Astrocyte (in vitro differentiated cells and primary cell): ENCODE measurements around the gene FRY. TPM values are rescaled to one million over a fixed set of nuclear protein-coding genes. Genes with fewer than 3 reads are reported as not detected.

ENCODE experiments used
- DNase-seq: peaks from one replicate; pipeline ENCODE4 v3.0.0-alpha.2; 2010; ENCODE audit warnings: low read depth
- FAIRE-seq: peaks from 2 replicates; lab custom pipeline; 2011; peaks lifted over from hg19 to GRCh38; lab: Jason Lieb, UNC
- H2AFZ ChIP-seq: 2 replicates; pipeline ENCODE4 v1.6.0; 2012; ENCODE audit warnings: low read depth, low read length, inconsistent platforms
- H3K27ac ChIP-seq: 2 replicates; pipeline ENCODE4 v1.5.1; 2011; ENCODE audit warnings: low read depth, low read length, inconsistent platforms
- H3K27me3 ChIP-seq: 2 replicates; pipeline ENCODE4 v1.6.0; 2011; ENCODE audit warnings: low read length, inconsistent platforms; ENCODE audit not compliant: insufficient read depth
- H3K36me3 ChIP-seq: 2 replicates; pipeline ENCODE4 v1.5.1; 2011; ENCODE audit warnings: low read length, inconsistent platforms; ENCODE audit not compliant: insufficient read depth
- H3K4me1 ChIP-seq: 2 replicates; pipeline ENCODE4 v1.5.1; 2011; ENCODE audit warnings: low read length, inconsistent platforms; ENCODE audit not compliant: insufficient read depth
- H3K4me2 ChIP-seq: 2 replicates; pipeline ENCODE4 v1.6.0; 2012; ENCODE audit warnings: low read length, inconsistent platforms
- H3K4me3 ChIP-seq: 2 replicates; pipeline ENCODE4 v1.5.1; 2011; ENCODE audit warnings: low read depth, mild to moderate bottlenecking, low read length, inconsistent platforms; ENCODE audit not compliant: insufficient read depth
- H3K79me2 ChIP-seq: 2 replicates; pipeline ENCODE4 v1.6.0; 2012; ENCODE audit warnings: mild to moderate bottlenecking, low read length, inconsistent platforms; ENCODE audit not compliant: insufficient read depth
- H3K9ac ChIP-seq: 2 replicates; pipeline ENCODE4 v1.6.0; 2012; ENCODE audit warnings: mild to moderate bottlenecking, low read length, inconsistent platforms
- H3K9me3 ChIP-seq: 2 replicates; pipeline ENCODE4 v1.5.1; 2012; ENCODE audit warnings: low read depth, mild to moderate bottlenecking, low read length, inconsistent platforms; ENCODE audit not compliant: insufficient read depth
- H4K20me1 ChIP-seq: 2 replicates; pipeline ENCODE4 v1.6.0; 2012; ENCODE audit warnings: low read length, inconsistent platforms; ENCODE audit not compliant: insufficient read depth
- H3K27ac Mint-ChIP-seq: one replicate; pipeline ENCODE4 v1.8.0; 2021; ENCODE audit warnings: mild to moderate bottlenecking, mixed read lengths; ENCODE audit not compliant: unreplicated experiment
- H3K27me3 Mint-ChIP-seq: one replicate; pipeline ENCODE4 v1.8.0; 2021; ENCODE audit warnings: low read depth, mixed read lengths; ENCODE audit not compliant: unreplicated experiment
- H3K36me3 Mint-ChIP-seq: one replicate; pipeline ENCODE4 v1.8.0; 2021; ENCODE audit warnings: low read depth, mixed read lengths; ENCODE audit not compliant: unreplicated experiment
- H3K4me1 Mint-ChIP-seq: one replicate; pipeline ENCODE4 v1.8.0; 2021; ENCODE audit warnings: low read depth, mixed read lengths; ENCODE audit not compliant: unreplicated experiment
- H3K4me3 Mint-ChIP-seq: one replicate; pipeline ENCODE4 v1.8.0; 2021; ENCODE audit warnings: mild to moderate bottlenecking, moderate library complexity, mixed read lengths; ENCODE audit not compliant: unreplicated experiment
- H3K9me3 Mint-ChIP-seq: one replicate; pipeline ENCODE4 v1.8.0; 2021; ENCODE audit warnings: mild to moderate bottlenecking, mixed read lengths; ENCODE audit not compliant: unreplicated experiment
- EZH2 ChIP-seq: IDR thresholded peaks from 2 replicates; pipeline ENCODE4 v1.6.1; 2012; ENCODE audit warnings: mild to moderate bottlenecking, low read length, inconsistent platforms; ENCODE audit not compliant: insufficient read depth
- total RNA-seq: library from RNA; stranded (reverse); gene quantifications from 2 replicates; pipeline ENCODE4 v1.2.1, GENCODE V29; 2021
- TF ChIP-seq, protein P1 (sequence below): IDR thresholded peaks from 2 replicates; pipeline ENCODE4 v1.5.1; 2011; ENCODE audit warnings: low read depth, mild to moderate bottlenecking, inconsistent platforms, low read length, moderate library complexity; ENCODE audit not compliant: insufficient read depth

Gene FRY
- total RNA-seq, 1 donor from 2014 or later, result 4.6 TPM

DNA sequence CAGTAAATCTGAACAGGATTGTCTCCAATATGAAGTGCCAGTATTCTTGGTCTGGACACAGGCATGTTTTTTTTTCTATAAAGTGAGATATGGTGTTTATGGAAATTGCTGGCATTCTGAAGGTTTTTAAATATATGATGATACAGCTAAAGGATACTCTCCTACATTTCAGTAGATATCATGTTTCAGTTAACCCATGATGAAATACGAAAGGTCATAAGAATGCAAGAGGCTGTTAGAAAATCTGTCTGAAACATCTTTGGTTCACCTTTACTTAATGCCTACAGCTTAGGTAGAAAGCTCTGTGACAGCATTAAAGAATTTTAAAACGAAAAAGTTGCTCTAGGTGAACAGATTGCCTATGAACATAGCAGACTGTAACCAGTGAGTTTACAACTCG is 9.1 kb downstream of the FRY start:
- Histone ChIP-seq H3K4me2 (no peak overlapping the region), H3K9ac (no peak overlapping the region), H4K20me1 (no peaks in the 10 kb centered on the region), H3K4me3 (no peak overlapping the region), H3K27ac (no peak overlapping the region), H3K9me3 (no peaks in the 10 kb centered on the region), H3K36me3 (no peaks in the 10 kb centered on the region), H2AFZ (no peak overlapping the region), H3K27me3 (no peaks in the 10 kb centered on the region), H3K79me2 (no peaks in the 10 kb centered on the region), H3K4me1 (no peaks in the 10 kb centered on the region)
- no peaks in the 10 kb centered on the region for H3K36me3 Mint-ChIP-seq
- TF ChIP-seq EZH2, result no peak
- TF ChIP-seq, protein P1, sequence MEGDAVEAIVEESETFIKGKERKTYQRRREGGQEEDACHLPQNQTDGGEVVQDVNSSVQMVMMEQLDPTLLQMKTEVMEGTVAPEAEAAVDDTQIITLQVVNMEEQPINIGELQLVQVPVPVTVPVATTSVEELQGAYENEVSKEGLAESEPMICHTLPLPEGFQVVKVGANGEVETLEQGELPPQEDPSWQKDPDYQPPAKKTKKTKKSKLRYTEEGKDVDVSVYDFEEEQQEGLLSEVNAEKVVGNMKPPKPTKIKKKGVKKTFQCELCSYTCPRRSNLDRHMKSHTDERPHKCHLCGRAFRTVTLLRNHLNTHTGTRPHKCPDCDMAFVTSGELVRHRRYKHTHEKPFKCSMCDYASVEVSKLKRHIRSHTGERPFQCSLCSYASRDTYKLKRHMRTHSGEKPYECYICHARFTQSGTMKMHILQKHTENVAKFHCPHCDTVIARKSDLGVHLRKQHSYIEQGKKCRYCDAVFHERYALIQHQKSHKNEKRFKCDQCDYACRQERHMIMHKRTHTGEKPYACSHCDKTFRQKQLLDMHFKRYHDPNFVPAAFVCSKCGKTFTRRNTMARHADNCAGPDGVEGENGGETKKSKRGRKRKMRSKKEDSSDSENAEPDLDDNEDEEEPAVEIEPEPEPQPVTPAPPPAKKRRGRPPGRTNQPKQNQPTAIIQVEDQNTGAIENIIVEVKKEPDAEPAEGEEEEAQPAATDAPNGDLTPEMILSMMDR, result no peak
- H3K27me3 Mint-ChIP-seq, result no peaks in the 10 kb centered on the region
- H3K9me3 Mint-ChIP-seq, result peaks cover 1% of the 10 kb centered on the region
- H3K27ac Mint-ChIP-seq, result no peak overlapping the region
- H3K4me3 Mint-ChIP-seq, result no peak overlapping the region
- peaks cover 10% of the 10 kb centered on the region for H3K4me1 Mint-ChIP-seq
- no peak for FAIRE-seq
- no peak for DNase-seq

DNA sequence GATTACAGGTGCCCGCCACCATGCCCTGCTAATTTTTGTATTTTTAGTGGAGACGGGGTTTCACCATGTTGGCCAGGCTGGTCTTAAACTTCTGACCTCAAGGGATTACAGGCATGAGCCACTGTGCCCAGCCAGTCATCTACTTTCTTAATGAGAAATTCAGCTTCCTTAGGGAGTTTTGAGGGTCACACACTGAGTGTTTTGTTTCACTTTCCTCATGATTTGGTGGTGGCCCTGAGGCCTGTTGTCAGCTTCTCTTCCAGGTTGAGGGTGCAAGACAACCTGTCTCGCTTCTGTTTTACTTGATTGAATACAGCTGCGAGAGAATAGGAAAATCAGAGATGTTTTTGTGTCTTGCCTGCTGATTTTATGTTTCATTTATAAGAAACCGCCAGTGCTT is 9.9 kb downstream of the FRY start:
- Mint-ChIP-seq H3K4me3 (no peak overlapping the region), H3K9me3 (peaks cover 1% of the 10 kb centered on the region), H3K4me1 (peaks cover 12% of the 10 kb centered on the region), H3K36me3 (no peaks in the 10 kb centered on the region), H3K27ac (no peak overlapping the region), H3K27me3 (no peaks in the 10 kb centered on the region)
- Histone ChIP-seq H2AFZ (no peak overlapping the region), H3K27ac (no peak overlapping the region), H3K4me1 (peaks cover 4% of the 10 kb centered on the region), H3K9me3 (no peaks in the 10 kb centered on the region), H3K9ac (no peak overlapping the region), H3K4me2 (no peak overlapping the region), H3K4me3 (no peak overlapping the region), H3K36me3 (no peaks in the 10 kb centered on the region), H3K27me3 (no peaks in the 10 kb centered on the region), H3K79me2 (no peaks in the 10 kb centered on the region), H4K20me1 (no peaks in the 10 kb centered on the region)
- DNase-seq (no peak), FAIRE-seq (no peak)
- TF ChIP-seq, protein P1, result no peak
- TF ChIP-seq EZH2, result no peak

DNA sequence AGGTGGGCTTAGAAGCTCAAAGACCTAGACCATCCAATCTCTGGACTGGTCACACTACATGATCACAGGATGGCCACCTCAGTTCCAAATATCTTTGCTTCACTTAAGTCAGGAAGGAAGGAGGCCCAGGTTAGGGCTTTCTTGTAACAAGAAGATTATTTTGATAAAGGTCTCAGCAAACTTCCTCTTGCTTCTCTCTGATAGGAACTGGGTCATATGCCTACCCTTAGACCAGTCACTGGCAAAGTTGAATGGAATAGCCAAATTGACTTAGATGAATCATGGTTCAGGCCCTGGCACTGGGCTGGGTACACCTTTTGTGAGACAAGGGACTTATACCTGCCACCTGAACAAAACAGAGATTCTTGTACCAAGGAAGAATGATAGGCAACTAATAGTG is 11.0 kb downstream of the FRY start:
- Mint-ChIP-seq H3K9me3 (peaks cover 1% of the 10 kb centered on the region), H3K4me3 (no peak overlapping the region), H3K27ac (no peak overlapping the region), H3K36me3 (no peaks in the 10 kb centered on the region), H3K4me1 (peaks cover 12% of the 10 kb centered on the region), H3K27me3 (no peaks in the 10 kb centered on the region)
- Histone ChIP-seq H3K4me2 (no peak overlapping the region), H3K27ac (no peak overlapping the region), H3K9ac (no peak overlapping the region), H3K27me3 (no peaks in the 10 kb centered on the region), H3K4me3 (no peak overlapping the region), H3K4me1 (peaks cover 6% of the 10 kb centered on the region), H3K36me3 (no peaks in the 10 kb centered on the region), H4K20me1 (no peaks in the 10 kb centered on the region), H3K79me2 (no peaks in the 10 kb centered on the region), H3K9me3 (no peaks in the 10 kb centered on the region), H2AFZ (no peak overlapping the region)
- no peak for TF ChIP-seq EZH2
- TF ChIP-seq, protein P1, result no peak
- DNase-seq (no peak), FAIRE-seq (no peak)
